Endothelial cell of umbilical vein (primary cell): ENCODE results near the gene UBE3B. TPM values are rescaled to one million over a fixed set of nuclear protein-coding genes. Genes with fewer than 3 reads are reported as not detected.

Experiments
- BruUV-seq: library from RNA; stranded (reverse); fragments of 400-500 nt; replicated peaks from 2 replicates; lab custom pipeline; 2021; lab: Mats Ljungman, UMichigan
- CTCF ChIA-PET: fragments of 300-600, 350-600 bp; sonication (Branson Sonifier 250); formaldehyde crosslinking; loops from one replicate; lab custom pipeline; 2021; ENCODE audit warnings: antibody characterized with exemption, inconsistent platforms; lab: Charles Lee
- POLR2A ChIA-PET: fragments of 300-600, 350-600 bp; sonication (Branson Sonifier 250); formaldehyde crosslinking; loops from one replicate; lab custom pipeline; 2021; ENCODE audit warnings: antibody characterized with exemption, inconsistent platforms; lab: Charles Lee
- DNase-seq: peaks from one replicate; pipeline ENCODE4 v3.0.0-alpha.2; 2011; ENCODE audit warnings: low read depth, low spot score
- FAIRE-seq: peaks from 2 replicates; lab custom pipeline; 2011; peaks lifted over from hg19 to GRCh38; lab: Jason Lieb, UNC
- H2AFZ ChIP-seq: 2 replicates; pipeline ENCODE4 v1.6.0; 2012; ENCODE audit warnings: low read depth, low read length, control low read depth, inconsistent platforms
- H3K27ac ChIP-seq: 2 replicates; pipeline ENCODE4 v1.5.1; 2011; ENCODE audit warnings: low read depth, mild to moderate bottlenecking, control low read depth, low read length, moderate library complexity; ENCODE audit not compliant: insufficient read depth
- H3K27me3 ChIP-seq, 2 experiments: 2 replicates each; pipeline versions ENCODE4 v1.6.0 to v1.6.1; 2011; ENCODE audit warnings: low read length in 2 of 2, mixed read lengths in 1 of 2; ENCODE audit not compliant: control insufficient read depth in 2 of 2, insufficient read depth in 2 of 2
- H3K36me3 ChIP-seq, 2 experiments: 2 replicates in 1 of 2; 3 replicates in 1 of 2; pipeline ENCODE4 v1.5.1; 2011; ENCODE audit warnings: low read length in 2 of 2, mild to moderate bottlenecking in 1 of 2, moderate library complexity in 1 of 2; ENCODE audit not compliant: control insufficient read depth in 2 of 2, insufficient read depth in 2 of 2; ENCODE audit errors: extremely low read depth in 1 of 2
- H3K4me1 ChIP-seq: 3 replicates; pipeline ENCODE4 v1.5.1; 2011; ENCODE audit warnings: mild to moderate bottlenecking, low read length; ENCODE audit not compliant: control insufficient read depth, insufficient read depth; ENCODE audit errors: extremely low read depth
- H3K4me2 ChIP-seq: 2 replicates; pipeline ENCODE4 v1.6.1; 2011; ENCODE audit warnings: low read length, control low read depth, mixed read lengths; ENCODE audit not compliant: insufficient read depth
- H3K4me3 ChIP-seq, 3 experiments: fragments of 200-600 bp in 1 of 3; sonication (generic), shearing (Covaris generic) in 1 of 3; replicated peaks in 1 of 3; 2 replicates each; pipeline ENCODE4 v1.5.1; 2011 to 2016; ENCODE audit warnings: control low read depth in 3 of 3, low read length in 3 of 3, mild to moderate bottlenecking in 2 of 3, inconsistent platforms in 1 of 3, low read depth in 1 of 3, moderate library complexity in 1 of 3; ENCODE audit not compliant: insufficient read depth in 1 of 3
- H3K79me2 ChIP-seq: 2 replicates; pipeline ENCODE4 v1.6.0; 2012; ENCODE audit warnings: low read length, inconsistent platforms; ENCODE audit not compliant: control insufficient read depth, insufficient read depth
- H3K9ac ChIP-seq: replicated peaks from 2 replicates; pipeline ENCODE3; 2011; ENCODE audit warnings: low read length, control low read depth; ENCODE audit not compliant: insufficient read depth; ENCODE audit errors: extremely low read depth
- H3K9me1 ChIP-seq: replicated peaks from 3 replicates; pipeline ENCODE4 v1.6.0; 2011; ENCODE audit warnings: mild to moderate bottlenecking, low read length; ENCODE audit not compliant: control insufficient read depth, insufficient read depth; ENCODE audit errors: extremely low read depth
- H3K9me3 ChIP-seq: replicated peaks from 2 replicates; pipeline ENCODE4 v1.5.1; 2012; ENCODE audit warnings: low read length, inconsistent platforms; ENCODE audit not compliant: control insufficient read depth, insufficient read depth
- H4K20me1 ChIP-seq: replicated peaks from 2 replicates; pipeline ENCODE3; 2011; ENCODE audit warnings: mild to moderate bottlenecking, low read length; ENCODE audit not compliant: control insufficient read depth, insufficient read depth; ENCODE audit errors: extremely low read depth
- CTCF ChIP-seq, 2 donors: IDR thresholded peaks; 1 replicate in 1 of 2; 2 replicates in 1 of 2; pipeline ENCODE4 v1.5.1; 2011; ENCODE audit warnings: low read length in 2 of 2, mild to moderate bottlenecking in 2 of 2, moderate library complexity in 2 of 2, control low read depth in 1 of 2, inconsistent platforms in 1 of 2, low read depth in 1 of 2; ENCODE audit not compliant: insufficient read depth in 1 of 2; ENCODE audit errors: extremely low read depth in 1 of 2
- EZH2 ChIP-seq: IDR thresholded peaks from 2 replicates; pipeline ENCODE4 v1.6.1; 2012; ENCODE audit warnings: borderline replicate concordance, low read depth, mild to moderate bottlenecking, moderate library complexity, low read length, inconsistent platforms; ENCODE audit not compliant: severe bottlenecking
- FOS ChIP-seq: IDR thresholded peaks from 2 replicates; pipeline ENCODE4 v1.6.1; 2011; ENCODE audit warnings: mild to moderate bottlenecking, low read length, moderate library complexity, borderline replicate concordance; ENCODE audit not compliant: insufficient read depth
- GATA2 ChIP-seq: IDR thresholded peaks from 2 replicates; pipeline ENCODE4 v1.7.0; 2011; ENCODE audit warnings: low read depth, mild to moderate bottlenecking, moderate library complexity, mixed read lengths, low read length; ENCODE audit not compliant: insufficient read length, insufficient read depth
- JUN ChIP-seq: IDR thresholded peaks from 2 replicates; pipeline ENCODE4 v1.6.1; 2011; ENCODE audit warnings: borderline replicate concordance, low read depth; ENCODE audit not compliant: insufficient read length, insufficient read depth
- MAX ChIP-seq: IDR thresholded peaks from 2 replicates; pipeline ENCODE4 v1.6.1; 2011; ENCODE audit not compliant: insufficient read depth, insufficient read length
- MYC ChIP-seq: IDR thresholded peaks from one replicate; pipeline ENCODE4 v1.6.1; 2011; ENCODE audit warnings: mild to moderate bottlenecking, low read depth, low read length
- POLR2A ChIP-seq: IDR thresholded peaks from 2 replicates; pipeline ENCODE4 v1.6.1; 2012; ENCODE audit warnings: low read depth, mild to moderate bottlenecking, control low read depth, low read length
- POLR2AphosphoS5 ChIP-seq: IDR thresholded peaks from 2 replicates; pipeline ENCODE4 v1.6.1; 2012; ENCODE audit warnings: low read depth, mild to moderate bottlenecking, control low read depth, low read length, moderate library complexity; ENCODE audit not compliant: insufficient read depth
- dilution Hi-C: fragments of 300-500 bp; cut with MboI; formaldehyde crosslinking; loops from one replicate; pipeline ENCODE4 v1.15.0; 2019; ENCODE audit warnings: low sequenced_read_pairs; ENCODE audit not compliant: extremely low pct_ligation_motif_present
- intact Hi-C: fragments of 100-400 bp; cut with micrococcal nuclease; formaldehyde crosslinking; loops from one replicate; pipeline ENCODE4 v1.10.0; 2022
- polyA plus RNA-seq, 4 experiments: library from polyadenylated mRNA; depleted of rRNA in 3 of 4; stranded (reverse) in 3 of 4; unstranded in 1 of 4; fragments of >200 nt; gene quantifications; 2 replicates each; pipeline versions ENCODE4 v1.2.1 to v1.2.3, GENCODE V29; 2011 to 2012; ENCODE audit warnings: missing spikeins in 1 of 4
- total RNA-seq: library from RNA; stranded (reverse); gene quantifications from 2 replicates; pipeline ENCODE4 v1.2.3, GENCODE V29; 2021

Gene UBE3B
- total and polyA plus RNA-seq, 2 donors (not counting 3 experiments of a cell fraction or from before 2014, with no cell fraction given): 24.9 to 40.8 TPM

DNA sequence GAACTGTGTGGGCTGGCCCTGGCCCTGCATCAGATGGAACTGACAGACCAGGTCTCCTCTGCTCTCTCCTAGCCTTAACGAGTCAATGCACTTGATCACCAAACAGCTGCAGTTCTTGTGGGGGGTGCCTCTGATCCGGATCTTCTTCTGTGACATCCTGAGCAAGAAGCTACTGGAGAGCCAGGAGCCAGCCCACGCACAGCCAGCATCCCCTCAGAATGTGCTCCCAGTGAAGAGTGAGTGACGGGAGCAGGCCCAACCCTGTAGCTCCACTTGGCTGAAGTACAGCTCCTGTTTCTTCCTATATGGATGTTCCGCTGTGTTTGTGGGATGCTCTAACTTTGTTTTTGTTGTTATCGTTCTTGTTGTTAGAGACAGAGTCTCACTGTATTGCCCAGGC, 23.9 kb downstream of the UBE3B start:
- DNase-seq: no peak
- Histone ChIP-seq H2AFZ (no peak overlapping the region), H3K9ac (no peak overlapping the region), H3K4me2 (no peak overlapping the region), H4K20me1 (no peaks in the 10 kb centered on the region), H3K27ac (no peak overlapping the region), H3K4me1 (no peaks in the 10 kb centered on the region), H3K9me1 (no peaks in the 10 kb centered on the region), H3K9me3 (no peaks in the 10 kb centered on the region), H3K27me3 (no peaks in the 10 kb centered on the region), H3K36me3 (peaks cover 8 to 37% of the 10 kb centered on the region in 2 experiments), H3K79me2 (no peaks in the 10 kb centered on the region), H3K4me3 (no peak overlapping the region)
- no peak for FAIRE-seq
- no TSS peak for BruUV-seq
- TF ChIP-seq MAX: no peak
- no peak for TF ChIP-seq GATA2
- TF ChIP-seq POLR2A: no peak
- no peak for TF ChIP-seq FOS
- TF ChIP-seq CTCF (IDR thresholded peaks at IDR 0.05; ENCODE audit: extremely low read depth in 1 of 2, insufficient read depth in 1 of 2, low read depth in 1 of 2, low read length in 2 of 2): no peak
- TF ChIP-seq JUN: no peak
- TF ChIP-seq MYC: no peak
- no peak for TF ChIP-seq EZH2
- TF ChIP-seq POLR2AphosphoS5: no peak
- ChIA-PET POLR2A (no interaction called here), CTCF (interaction anchor here (0.9 to 1.0 kb wide), 2 partner anchors 73 to 274 kb away, joined by 3 read pairs; no protein-coding TSS in a partner anchor)
- dilution Hi-C loops: no loop called here
- intact Hi-C loops: no loop called here
